NCI-H1436 (cell line): Measurements from ENCODE around the gene AGRN.
"Not testable (repeated sequence)": the region's sequence is repeated elsewhere in the genome, so short reads cannot be mapped to it uniquely, and the experiment has no call there.

ENCODE experiments used
- DNase-seq: peaks from one replicate; lab custom pipeline; 2025; lab: John Stamatoyannopoulos, UW

The AGRN gene

DNA sequence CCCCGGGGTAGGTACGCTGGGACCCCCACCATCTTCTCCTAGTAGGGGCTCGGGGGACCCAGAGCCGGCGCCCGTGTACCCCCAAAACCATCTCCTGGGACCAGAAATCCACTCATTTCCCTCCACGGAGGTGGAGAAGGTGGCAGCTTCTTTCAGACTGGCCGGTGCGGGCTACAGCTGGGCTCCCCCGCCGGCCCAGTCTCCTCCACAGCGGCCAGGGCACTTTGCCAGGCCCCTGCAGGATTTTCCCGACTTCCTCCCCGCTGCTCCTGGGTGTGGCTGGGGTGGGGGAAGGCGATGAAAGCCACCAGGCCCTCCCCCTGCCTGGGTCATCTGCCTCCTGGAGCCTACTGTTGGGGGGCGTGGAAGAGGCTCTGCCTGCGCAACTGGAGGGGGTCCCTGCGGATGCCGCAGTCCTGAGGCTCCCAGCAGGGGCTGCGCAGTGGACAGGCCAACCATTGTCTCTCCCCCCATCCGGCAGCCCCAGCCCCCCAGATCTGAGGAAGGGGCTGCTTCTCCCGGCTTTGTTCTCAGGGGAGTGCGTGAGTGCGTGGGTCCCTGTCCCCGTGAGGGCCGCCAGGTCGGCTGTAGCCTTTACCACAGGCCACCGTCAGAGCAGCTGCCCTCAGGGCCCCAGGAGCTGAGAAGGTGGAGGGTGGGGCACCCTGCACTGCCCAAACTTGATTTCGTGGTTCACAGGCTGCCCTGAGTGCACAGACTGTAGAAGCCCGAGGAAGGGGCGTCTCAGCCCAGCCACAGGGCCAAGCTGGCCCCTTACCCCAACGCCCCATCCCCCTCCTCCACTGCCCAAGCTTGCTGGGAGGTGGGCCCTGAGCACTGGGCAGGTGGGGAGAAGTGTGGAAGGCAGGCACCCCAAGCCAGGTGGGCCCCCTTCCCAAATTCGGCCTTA lies 1.3 kb downstream of the AGRN start:
- DNase-seq: no peak

DNA sequence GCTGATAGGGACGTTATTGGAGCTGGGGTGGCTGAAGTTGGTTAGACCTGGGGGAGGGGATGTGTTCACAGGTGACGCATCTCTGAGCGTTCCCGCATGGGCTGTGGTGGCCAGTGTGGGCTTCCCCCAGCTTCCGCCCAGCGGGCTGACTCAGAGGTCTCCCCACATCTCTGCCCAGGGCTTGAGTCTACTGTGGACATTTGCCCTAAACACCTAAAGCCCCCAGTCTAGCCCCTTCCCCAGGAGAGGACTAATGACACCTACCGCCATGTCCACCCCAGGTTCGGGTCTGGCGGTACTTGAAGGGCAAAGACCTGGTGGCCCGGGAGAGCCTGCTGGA lies 2.0 kb downstream of the AGRN start:
- DNase-seq: no peak

GRCh38 chr1:1022302-1023009 lies 2.5 kb downstream of the AGRN start:
- DNase-seq: no peak

- no peak for DNase-seq
Measured at GRCh38 chr1:1023700-1024099, 3.8 kb downstream of the AGRN start.

- DNase-seq: no peak
Measured at GRCh38 chr1:1024149-1024770, 4.3 kb downstream of the AGRN start.

DNA sequence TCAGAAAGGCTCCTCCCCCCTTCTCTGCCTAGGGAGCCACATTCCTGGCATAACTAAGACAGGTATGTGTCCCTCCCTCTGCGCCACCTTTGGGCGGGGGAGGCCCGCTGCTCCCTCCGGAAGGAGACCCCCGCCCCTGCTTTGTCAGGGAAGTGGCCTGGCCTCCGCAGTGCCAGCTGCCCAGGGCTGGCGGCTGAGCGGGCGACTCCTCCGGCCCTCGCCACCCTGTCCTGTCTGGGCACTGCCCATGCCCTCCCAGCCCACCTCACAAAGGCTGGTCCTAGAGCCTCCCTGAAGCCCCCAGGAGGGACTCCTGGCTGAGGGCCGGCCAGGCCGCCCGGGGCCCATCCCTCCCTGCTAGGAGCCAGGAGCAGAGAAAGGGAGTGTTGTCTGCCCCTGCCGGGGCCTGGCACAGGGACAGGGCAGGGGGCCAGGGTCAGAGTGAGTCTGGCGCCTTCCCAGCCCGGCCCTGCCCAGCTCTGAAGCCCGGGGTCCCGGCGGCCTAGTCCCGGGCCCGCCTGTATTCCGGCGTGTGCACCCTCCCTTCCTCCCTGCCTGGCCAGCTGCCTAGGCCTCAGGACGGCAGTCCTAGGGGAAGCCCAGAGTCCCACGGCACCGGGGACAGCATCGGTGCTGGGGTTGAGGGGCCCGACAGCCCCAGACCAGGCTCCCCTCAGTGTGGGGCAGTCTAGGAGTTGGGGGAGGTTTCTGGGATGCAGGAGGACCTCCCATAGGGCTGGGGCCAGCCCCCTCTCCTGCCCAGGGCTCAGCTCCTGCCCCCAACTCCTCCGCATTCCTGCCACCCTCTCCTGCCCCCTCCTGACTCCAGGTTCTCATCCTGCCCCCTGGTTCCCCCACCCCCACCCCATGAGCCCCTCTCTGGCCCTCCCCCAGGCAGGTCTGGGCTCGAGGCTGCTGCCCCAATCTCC lies 5.1 kb downstream of the AGRN start:
- no peak for DNase-seq

GRCh38 chr1:1025730-1026129 lies 5.8 kb downstream of the AGRN start:
- no peak for DNase-seq

DNA sequence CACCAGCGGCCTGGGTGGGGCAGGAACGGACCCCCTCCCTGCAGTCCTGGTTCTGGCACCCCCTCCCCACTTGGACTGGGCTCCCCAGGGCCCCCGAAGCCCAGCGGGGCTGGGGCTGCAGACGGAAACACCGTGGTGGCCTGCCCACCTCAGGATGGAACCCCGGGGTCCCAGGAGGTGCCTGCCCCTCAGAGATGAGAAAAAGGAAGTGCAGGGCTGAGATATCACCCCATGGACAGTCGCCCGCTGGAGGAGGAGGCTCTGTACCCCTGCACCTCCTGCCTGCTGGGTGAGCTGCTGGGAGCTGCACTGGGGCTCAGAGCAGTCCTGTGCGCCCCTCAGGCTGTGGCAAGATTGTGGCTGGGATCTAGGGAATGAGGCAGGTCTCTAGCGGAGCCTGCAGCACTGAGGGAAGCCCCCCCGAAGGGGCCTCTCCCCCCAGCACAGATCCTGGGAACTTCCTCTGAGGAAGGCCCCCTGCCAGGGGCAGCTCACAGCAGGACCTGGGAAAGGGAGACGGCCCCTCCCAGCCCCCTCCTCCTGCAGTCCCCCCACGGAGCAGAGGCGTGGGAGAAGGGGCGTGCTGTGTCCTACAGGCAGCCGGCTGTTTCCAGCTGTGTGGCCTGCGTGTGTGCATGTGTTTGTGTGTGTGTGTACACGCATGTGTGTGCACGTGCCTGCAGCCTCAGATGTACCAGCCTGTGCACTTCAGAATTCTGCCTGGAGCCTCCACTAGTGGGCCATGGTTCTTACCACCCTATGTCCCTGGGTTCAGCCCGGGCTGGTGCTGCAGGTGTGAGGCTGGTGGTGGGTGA lies 6.9 kb downstream of the AGRN start:
- DNase-seq: no peak

DNA sequence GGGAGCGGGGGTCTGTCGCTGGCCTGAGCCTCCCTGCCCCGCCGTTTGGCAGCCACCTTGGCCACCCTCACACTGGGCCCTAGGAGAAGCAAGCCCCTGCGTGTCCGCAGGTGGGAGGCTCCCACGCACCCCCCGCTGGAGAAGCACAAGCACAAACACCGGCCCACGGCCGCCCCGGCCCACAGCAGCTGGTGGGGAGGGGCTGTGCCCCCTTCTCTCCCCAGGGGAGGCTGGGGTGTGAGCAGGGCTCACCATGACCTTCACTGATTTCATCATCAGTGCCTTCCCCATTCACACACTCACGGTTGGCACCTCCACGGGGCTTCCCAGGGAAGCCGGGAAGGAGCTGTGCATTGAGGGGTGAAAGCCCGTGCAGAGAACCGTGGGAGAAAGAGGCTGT lies 7.9 kb downstream of the AGRN start:
- no peak for DNase-seq

- DNase-seq: not testable (repeated sequence)
Measured at GRCh38 chr1:1030867-1031658, 11.1 kb downstream of the AGRN start.

DNA sequence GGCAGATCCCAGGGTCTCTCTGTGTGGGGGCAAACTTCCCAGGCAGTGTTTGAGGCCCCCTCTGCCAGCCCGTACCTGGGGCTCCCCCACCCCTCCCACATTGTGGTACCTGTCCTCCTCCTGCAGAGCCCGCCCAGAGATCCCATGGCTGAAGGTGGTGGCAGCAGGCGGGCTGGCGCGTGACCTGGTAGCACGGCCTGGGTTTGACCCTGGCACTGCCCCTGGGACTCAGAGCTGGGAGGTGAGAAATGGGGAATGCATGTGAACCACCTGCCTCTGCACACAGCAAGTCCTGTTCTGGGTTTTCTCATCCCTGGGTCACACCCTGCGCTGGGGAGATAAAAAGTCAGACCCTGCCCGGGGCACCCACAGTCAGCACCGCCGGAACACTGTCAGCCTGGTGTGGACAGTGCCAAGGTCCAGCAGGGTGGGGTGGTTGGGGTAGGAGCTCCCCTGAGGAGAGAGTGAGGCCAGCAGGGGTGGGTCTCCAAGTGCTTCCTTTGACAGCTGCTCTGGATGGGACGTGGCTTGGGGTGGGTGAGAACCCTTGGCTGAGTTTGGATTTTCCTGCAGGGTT lies 11.8 kb downstream of the AGRN start:
- no peak for DNase-seq

DNA sequence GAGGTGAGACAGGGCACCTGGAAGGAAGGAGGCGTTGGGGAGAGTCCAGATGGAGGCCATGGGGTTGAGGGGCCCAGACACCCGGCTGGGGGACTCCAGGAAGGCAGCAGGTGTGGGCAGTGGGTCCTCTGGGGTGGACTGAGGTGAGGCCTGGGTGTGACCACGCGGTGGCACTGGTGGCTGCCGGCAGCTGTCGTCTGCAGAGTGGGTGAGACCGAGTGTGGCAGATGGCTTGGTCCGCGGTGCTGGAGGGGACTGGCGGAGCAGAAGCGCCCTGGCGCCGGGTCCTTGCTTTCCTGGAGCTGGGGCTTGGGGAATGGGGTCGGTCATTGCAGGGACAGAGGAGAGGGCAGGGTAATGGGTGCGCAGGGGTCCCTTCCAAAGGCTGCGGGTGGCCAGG lies 12.5 kb downstream of the AGRN start:
- DNase-seq: no peak

DNA sequence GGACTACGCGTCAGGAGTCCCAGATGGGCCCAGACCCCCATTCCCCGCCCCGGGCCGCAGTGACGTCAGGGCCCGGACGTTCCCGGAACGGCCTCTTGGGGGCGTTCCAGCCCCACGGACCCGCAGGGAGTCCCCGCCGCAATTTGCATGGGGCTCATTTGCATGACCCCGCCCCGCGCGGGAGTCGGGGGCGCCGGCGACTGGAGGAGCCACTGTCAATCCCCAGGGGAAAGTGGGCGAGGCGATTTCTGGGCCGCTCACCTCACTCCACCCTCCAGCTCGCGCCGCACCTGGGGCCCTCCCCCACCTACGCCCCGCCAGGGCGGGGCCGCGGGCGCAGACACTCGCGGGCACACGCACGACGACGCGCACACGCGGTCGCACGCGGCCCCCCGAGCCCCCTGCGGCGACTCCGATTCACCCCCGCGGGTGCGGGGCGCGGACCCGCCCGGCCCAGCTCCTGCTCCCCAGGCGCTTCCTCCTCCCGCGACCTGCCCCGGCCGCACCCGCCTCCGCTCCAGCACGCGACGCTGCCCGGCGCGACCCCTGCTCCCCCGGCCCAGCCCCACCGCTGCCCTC lies 13.2 kb downstream of the AGRN start:
- peak; percentile 96 for DNase-seq

- DNase-seq: no peak
Measured at GRCh38 chr1:1033731-1034438, 14.0 kb downstream of the AGRN start.

DNA sequence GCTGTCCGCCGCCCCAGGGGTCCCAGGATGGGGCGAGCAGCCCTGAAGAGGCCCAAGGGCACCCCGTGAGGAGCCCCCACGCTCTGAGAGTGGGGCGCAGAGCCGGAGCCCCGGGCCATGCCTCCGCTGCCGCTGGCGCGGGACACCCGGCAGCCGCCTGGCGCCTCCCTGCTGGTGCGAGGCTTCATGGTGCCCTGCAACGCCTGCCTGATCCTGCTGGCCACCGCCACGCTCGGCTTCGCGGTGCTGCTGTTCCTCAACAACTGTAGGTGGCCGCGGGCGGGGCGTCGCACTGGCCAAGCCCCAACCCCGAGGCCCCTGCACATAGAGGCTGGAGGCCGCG lies 14.5 kb downstream of the AGRN start:
- no peak for DNase-seq

GRCh38 chr1:1035291-1035943 lies 15.5 kb downstream of the AGRN start:
- DNase-seq: no peak

DNA sequence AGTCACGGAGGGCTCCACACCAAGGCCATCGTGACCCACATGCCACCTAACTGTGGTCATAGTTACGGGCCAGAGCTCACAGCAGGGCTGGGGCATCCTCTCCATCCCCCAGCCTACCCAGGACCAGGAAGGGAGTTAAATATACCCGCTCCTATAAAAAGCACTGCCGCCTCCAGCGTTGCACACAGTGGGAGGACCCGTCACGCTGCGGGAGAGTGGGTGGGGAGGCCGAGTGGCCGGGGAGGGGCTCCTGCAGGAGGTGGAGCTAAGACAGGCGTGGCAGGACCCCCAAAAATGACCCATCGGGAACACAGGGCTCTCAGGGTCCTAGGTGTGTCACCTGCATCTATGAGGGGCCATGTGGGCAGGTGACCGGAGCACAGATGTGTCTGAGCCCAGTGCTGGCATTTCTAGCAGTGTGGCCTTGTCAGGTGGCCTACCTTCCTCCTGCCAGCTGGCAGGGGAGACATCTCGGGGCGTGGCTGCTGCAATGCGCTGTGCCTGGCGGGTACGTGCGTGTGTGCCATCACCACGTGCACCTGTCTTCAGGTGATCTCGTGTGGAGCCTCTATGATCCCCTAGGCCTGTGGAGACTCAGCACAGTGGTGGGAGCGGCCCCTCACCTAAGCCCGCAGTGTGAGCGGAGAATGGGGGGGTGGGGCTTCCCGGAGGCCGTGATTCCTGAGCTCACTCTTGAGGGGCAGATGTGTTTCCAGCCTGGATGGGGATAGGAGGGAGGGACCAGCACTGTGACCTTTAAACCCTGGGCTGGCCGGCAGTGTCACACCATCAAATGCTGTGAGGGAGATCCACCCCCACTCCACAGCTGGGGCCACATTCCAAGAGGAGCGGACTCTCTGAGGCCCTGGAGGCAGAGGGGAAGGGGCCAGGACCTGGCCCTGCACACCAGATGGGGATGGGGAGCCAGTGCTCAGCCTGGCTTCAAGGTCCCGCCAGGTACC lies 17.7 kb downstream of the AGRN start:
- no peak for DNase-seq
